ENCODE data around the gene GAGE2A.
"Not testable (repeated sequence)": the region's sequence is repeated elsewhere in the genome, so short reads cannot be mapped to it uniquely, and the experiment has no call there.

The GAGE2A gene

GRCh38 chrX:49589196-49589595 lies at the start of gene GAGE2A:
GAGE2A (plus strand) TSS chrX:49589496; CDS start chrX:49590651, 1,155 bp downstream.
- not testable (repeated sequence) for DNase-seq

GRCh38 chrX:49541433-49541832 lies 47.9 kb upstream of the GAGE2A start, which contains the start of gene GAGE12D:
GAGE12D (plus strand) TSS chrX:49541733; CDS start chrX:49542888, 1,155 bp downstream.
- not testable (repeated sequence) for DNase-seq

DNA sequence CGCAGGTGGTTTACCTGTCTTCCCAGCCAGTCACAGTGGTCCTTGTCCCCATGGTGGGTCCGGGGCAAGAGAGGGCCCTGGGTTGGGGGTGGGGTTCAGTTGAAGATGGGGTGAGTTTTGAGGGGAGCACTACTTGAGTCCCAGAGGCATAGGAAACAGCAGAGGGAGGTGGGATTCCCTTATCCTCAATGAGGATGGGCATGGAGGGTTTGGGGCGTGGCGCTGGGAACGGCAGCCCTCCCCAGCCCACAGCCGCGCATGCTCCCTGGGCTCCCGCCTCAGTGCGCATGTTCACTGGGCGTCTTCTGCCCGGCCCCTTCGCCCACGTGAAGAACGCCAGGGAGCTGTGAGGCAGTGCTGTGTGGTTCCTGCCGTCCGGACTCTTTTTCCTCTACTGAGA lies 38.3 kb upstream of the GAGE2A start, which contains the start of gene GAGE12E:
GAGE12E (plus strand) TSS at position 301 of the 400 bp plus-strand sequence. CDS start 1,155 bp downstream, outside the sequence.
- DNase-seq: not testable (repeated sequence)

DNA sequence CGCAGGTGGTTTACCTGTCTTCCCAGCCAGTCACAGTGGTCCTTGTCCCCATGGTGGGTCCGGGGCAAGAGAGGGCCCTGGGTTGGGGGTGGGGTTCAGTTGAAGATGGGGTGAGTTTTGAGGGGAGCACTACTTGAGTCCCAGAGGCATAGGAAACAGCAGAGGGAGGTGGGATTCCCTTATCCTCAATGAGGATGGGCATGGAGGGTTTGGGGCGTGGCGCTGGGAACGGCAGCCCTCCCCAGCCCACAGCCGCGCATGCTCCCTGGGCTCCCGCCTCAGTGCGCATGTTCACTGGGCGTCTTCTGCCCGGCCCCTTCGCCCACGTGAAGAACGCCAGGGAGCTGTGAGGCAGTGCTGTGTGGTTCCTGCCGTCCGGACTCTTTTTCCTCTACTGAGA lies 28.8 kb upstream of the GAGE2A start, which contains the start of gene GAGE12F:
GAGE12F (plus strand) TSS at position 301 of the 400 bp plus-strand sequence. CDS start 1,155 bp downstream, outside the sequence.
- DNase-seq: not testable (repeated sequence)

- not testable (repeated sequence) for DNase-seq
Observed at GRCh38 chrX:49568728-49569127, 20.6 kb upstream of the GAGE2A start.

DNA sequence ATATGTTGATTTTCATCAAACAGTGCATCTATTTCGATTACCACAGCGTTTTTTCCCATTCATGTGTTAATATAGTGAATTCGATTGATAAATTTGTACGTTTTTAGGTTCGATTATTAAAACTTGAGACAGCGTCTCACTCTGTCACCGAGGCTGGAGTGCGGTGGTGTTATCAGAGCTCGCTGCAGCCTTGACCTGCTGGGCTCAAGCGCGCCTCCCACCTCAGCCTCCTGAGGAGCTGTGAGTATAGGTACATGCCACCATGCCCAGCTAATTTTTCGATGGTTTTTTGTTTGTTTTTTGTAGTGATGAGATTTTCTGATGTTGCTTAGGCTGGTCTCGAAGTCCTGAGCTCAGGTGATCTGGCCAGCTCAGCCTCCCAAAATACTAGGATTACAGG lies 20.1 kb upstream of the GAGE2A start:
- DNase-seq: not testable (repeated sequence)

DNA sequence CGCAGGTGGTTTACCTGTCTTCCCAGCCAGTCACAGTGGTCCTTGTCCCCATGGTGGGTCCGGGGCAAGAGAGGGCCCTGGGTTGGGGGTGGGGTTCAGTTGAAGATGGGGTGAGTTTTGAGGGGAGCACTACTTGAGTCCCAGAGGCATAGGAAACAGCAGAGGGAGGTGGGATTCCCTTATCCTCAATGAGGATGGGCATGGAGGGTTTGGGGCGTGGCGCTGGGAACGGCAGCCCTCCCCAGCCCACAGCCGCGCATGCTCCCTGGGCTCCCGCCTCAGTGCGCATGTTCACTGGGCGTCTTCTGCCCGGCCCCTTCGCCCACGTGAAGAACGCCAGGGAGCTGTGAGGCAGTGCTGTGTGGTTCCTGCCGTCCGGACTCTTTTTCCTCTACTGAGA lies 19.2 kb upstream of the GAGE2A start, which contains the start of gene GAGE12G:
GAGE12G (plus strand) TSS at position 301 of the 400 bp plus-strand sequence. CDS start 1,155 bp downstream, outside the sequence.
- DNase-seq: not testable (repeated sequence)

GRCh38 chrX:49579649-49580048 lies 9.6 kb upstream of the GAGE2A start, which contains the start of gene GAGE12H:
GAGE12H (plus strand) TSS chrX:49579949; CDS start chrX:49581104, 1,155 bp downstream.
- not testable (repeated sequence) for DNase-seq

GRCh38 chrX:49589769-49590478 lies 628 bp downstream of the GAGE2A start:
- not testable (repeated sequence) for DNase-seq

DNA sequence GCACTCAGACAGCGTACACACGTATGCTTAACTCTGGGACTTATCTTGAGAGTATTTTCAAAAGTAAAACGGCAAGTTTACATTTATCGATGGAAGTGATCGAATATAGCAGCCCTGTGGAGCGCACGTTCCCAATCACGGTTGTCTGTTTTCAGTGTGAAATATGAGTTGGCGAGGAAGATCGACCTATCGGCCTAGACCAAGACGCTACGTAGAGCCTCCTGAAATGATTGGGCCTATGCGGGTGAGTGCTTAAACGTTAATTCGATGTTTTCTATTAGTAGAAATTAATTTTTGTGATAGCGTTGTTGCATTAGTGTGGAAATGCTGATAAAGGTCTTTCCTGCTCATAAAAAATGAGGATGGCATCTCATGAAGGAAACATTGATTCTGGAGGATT lies 1.2 kb downstream of the GAGE2A start:
- not testable (repeated sequence) for DNase-seq

DNA sequence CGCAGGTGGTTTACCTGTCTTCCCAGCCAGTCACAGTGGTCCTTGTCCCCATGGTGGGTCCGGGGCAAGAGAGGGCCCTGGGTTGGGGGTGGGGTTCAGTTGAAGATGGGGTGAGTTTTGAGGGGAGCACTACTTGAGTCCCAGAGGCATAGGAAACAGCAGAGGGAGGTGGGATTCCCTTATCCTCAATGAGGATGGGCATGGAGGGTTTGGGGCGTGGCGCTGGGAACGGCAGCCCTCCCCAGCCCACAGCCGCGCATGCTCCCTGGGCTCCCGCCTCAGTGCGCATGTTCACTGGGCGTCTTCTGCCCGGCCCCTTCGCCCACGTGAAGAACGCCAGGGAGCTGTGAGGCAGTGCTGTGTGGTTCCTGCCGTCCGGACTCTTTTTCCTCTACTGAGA lies 9.4 kb downstream of the GAGE2A start, which contains the start of gene GAGE1:
GAGE1 (plus strand) TSS at position 301 of the 400 bp plus-strand sequence. CDS start 1,155 bp downstream, outside the sequence.
- not testable (repeated sequence) for DNase-seq

DNA sequence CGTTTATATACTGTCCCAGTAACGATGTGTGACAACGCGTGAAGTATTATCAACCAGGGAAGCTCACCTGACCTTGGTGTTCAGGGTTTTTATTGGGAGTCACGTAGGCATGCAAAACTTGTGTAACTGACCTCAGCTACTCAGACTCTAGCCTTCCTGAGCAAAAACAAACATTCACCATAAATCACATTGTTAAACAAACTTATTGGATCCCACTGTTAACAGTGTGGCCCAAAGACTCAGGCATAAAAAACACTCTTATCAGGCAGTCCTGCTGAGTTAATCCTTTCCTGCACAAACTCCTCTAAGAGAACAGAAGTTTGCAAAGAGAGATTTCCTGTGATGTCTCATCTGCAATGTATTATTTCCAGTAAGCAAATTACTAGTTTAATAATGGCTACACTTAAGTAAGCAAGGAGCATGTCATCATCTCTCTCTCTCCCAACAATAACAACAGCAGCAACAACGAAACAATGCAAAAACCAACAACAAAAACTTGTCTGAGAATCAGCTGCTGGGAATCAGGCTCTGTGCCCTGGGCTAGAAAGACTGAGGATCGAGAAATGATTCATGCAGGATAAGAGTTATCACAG lies 21.5 kb downstream of the GAGE2A start:
- DNase-seq: no peak

DNA sequence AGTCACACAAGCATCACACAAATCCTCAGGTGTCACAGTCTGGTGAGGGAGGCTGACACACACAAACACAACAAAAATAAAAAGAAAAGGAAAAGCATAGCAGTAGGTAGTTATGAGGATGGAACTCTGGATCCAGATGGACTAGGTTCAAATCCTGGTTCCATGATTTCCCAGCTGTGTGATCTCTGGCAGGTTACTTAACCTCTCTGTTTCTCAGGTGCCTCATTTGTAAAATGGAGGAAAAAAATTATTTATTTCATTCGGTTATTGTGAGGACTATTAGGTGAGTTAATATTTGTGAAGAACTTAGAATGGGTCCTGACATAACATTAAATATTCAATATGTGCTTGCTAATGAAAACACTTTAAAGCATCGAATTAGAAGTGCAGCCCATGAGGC lies 29.3 kb downstream of the GAGE2A start:
- no peak for DNase-seq

DNA sequence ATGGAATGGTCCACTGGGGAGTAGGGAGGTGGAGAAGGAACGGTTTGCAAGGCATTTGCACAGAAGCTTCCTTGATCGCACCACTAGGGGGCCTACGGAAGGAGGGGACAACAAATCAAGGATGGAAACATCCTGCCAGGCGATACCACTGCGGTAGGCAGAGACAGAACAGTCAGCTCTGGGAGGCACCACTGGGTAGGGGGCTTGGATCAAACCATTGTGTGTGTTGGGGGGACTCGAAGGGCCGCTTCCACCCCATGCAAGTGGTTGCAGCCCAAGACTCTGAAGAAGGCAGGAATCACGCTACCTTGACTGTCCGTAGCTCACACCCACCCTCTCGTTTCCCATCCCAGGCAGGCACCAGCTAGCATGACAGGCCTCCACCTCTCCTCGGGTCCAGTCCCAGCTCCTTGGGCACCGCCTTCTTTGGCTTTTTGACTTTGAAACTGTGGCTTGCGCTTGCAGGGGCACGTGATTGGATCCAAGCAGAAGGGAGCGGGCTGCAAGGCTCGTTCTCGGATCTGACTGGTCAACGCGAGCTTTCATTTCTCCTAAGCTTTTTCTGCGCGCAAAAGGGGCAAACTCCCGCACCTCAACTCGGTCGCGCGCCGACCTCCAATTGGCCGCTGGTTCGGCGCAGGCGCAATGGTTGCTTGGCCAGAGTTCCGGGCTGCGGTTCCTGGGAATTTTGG lies 37.9 kb downstream of the GAGE2A start:
- DNase-seq: peak in 7 of 56 donors; percentile 0 to 14 (median 2)

DNA sequence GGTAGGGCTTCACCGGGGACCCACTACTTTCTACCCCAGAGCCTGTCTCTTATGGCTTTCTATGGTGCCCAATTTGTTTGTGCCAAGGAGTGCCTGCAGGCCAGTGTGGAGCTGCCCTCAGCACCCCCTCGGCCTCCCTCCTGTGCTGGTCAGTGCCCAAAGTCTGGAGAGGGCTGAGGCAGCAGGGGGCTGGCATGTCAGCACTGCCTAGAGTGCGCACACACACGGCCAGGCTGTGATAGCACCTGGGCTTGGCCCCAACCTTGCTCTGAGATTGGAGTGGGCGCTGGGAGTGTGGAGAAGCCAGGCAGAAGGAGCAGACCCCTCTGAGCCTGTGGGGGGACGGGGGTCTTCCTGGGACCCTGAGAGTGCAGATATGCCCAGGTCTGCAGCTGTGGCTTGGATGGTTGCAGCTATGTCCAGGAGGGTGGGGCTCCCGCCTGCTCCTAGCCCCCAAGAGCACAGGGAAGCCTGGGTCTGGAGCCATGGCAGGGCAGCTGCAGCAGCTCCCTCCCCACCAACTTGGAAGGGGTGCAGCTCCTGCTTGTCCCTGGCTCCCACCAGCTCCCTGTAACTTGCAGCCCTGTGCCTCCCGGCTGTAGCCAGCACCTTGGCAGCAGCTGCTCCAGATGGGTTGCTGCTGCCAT lies 55.8 kb downstream of the GAGE2A start:
- no peak for DNase-seq
